ENCODE data around the gene GIPC2.

The GIPC2 gene

GRCh38 chr1:78038491-78038939 is 7.3 kb upstream of the GIPC2 start:
- Histone ChIP-seq H3K36me3 (ENCODE audit: control insufficient read depth, insufficient read depth, low read length) (no peaks in the 10 kb centered on the region), H3K27me3 (ENCODE audit: control insufficient read depth, insufficient read depth, low read length) (peaks cover 2% of the 10 kb centered on the region), H3K9ac (ENCODE audit: low read depth, low read length) (no peak overlapping the region), H3K4me3 (ENCODE audit: low read depth, low read length) (no peak overlapping the region), H3K4me1 (ENCODE audit: control insufficient read depth, insufficient read depth, low read length) (no peaks in the 10 kb centered on the region), H3K9me3 (ENCODE audit: control insufficient read depth, insufficient read depth, low read length) (no peaks in the 10 kb centered on the region)

- H3K36me3 ChIP-seq (ENCODE audit: control insufficient read depth, insufficient read depth, low read length): no peaks in the 10 kb centered on the region
- no peaks in the 10 kb centered on the region for H3K9me3 ChIP-seq (ENCODE audit: control insufficient read depth, insufficient read depth, low read length)
- peaks cover 5% of the 10 kb centered on the region for H3K4me1 ChIP-seq (ENCODE audit: control insufficient read depth, insufficient read depth, low read length)
- H3K4me3 ChIP-seq (ENCODE audit: low read depth, low read length): no peak overlapping the region
- H3K27me3 ChIP-seq (ENCODE audit: control insufficient read depth, insufficient read depth, low read length): peaks cover 16% of the 10 kb centered on the region
- no peak overlapping the region for H3K9ac ChIP-seq (ENCODE audit: low read depth, low read length)
Measured at GRCh38 chr1:78040484-78041089, 5.2 kb upstream of the GIPC2 start.

GRCh38 chr1:78043436-78043835 is 2.3 kb upstream of the GIPC2 start:
- Histone ChIP-seq H3K4me1 (ENCODE audit: control insufficient read depth, insufficient read depth, low read length) (peaks cover 5% of the 10 kb centered on the region), H3K4me3 (ENCODE audit: low read depth, low read length) (no peak overlapping the region), H3K36me3 (ENCODE audit: control insufficient read depth, insufficient read depth, low read length) (no peaks in the 10 kb centered on the region), H3K9ac (ENCODE audit: low read depth, low read length) (no peak overlapping the region), H3K9me3 (ENCODE audit: control insufficient read depth, insufficient read depth, low read length) (no peaks in the 10 kb centered on the region), H3K27me3 (ENCODE audit: control insufficient read depth, insufficient read depth, low read length) (peaks cover 27% of the 10 kb centered on the region)

- Histone ChIP-seq H3K4me3 (ENCODE audit: low read depth, low read length) (peak overlapping the region; percentile 77), H3K36me3 (ENCODE audit: control insufficient read depth, insufficient read depth, low read length) (no peaks in the 10 kb centered on the region), H3K9me3 (ENCODE audit: control insufficient read depth, insufficient read depth, low read length) (no peaks in the 10 kb centered on the region), H3K27me3 (ENCODE audit: control insufficient read depth, insufficient read depth, low read length) (peaks cover 27% of the 10 kb centered on the region), H3K4me1 (ENCODE audit: control insufficient read depth, insufficient read depth, low read length) (peaks cover 5% of the 10 kb centered on the region), H3K9ac (ENCODE audit: low read depth, low read length) (peak overlapping the region; percentile 58)
Measured at GRCh38 chr1:78044796-78045562, 787 bp upstream of the GIPC2 start.

- peak overlapping the region; percentile 71 for H3K9ac ChIP-seq (ENCODE audit: low read depth, low read length)
- peaks cover 5% of the 10 kb centered on the region for H3K4me1 ChIP-seq (ENCODE audit: control insufficient read depth, insufficient read depth, low read length)
- no peaks in the 10 kb centered on the region for H3K36me3 ChIP-seq (ENCODE audit: control insufficient read depth, insufficient read depth, low read length)
- peak overlapping the region; percentile 77 for H3K4me3 ChIP-seq (ENCODE audit: low read depth, low read length)
- H3K9me3 ChIP-seq (ENCODE audit: control insufficient read depth, insufficient read depth, low read length): no peaks in the 10 kb centered on the region
- peaks cover 27% of the 10 kb centered on the region for H3K27me3 ChIP-seq (ENCODE audit: control insufficient read depth, insufficient read depth, low read length)
Measured at GRCh38 chr1:78045563-78045925, 222 bp upstream of the GIPC2 start.

GRCh38 chr1:78047106-78047505 is 1.3 kb downstream of the GIPC2 start:
- no peaks in the 10 kb centered on the region for H3K36me3 ChIP-seq (ENCODE audit: control insufficient read depth, insufficient read depth, low read length)
- H3K9ac ChIP-seq (ENCODE audit: low read depth, low read length): no peak overlapping the region
- H3K4me3 ChIP-seq (ENCODE audit: low read depth, low read length): no peak overlapping the region
- peaks cover 5% of the 10 kb centered on the region for H3K4me1 ChIP-seq (ENCODE audit: control insufficient read depth, insufficient read depth, low read length)
- no peaks in the 10 kb centered on the region for H3K9me3 ChIP-seq (ENCODE audit: control insufficient read depth, insufficient read depth, low read length)
- peaks cover 27% of the 10 kb centered on the region for H3K27me3 ChIP-seq (ENCODE audit: control insufficient read depth, insufficient read depth, low read length)

GRCh38 chr1:78047631-78048030 is 1.9 kb downstream of the GIPC2 start:
- H3K9me3 ChIP-seq (ENCODE audit: control insufficient read depth, insufficient read depth, low read length): no peaks in the 10 kb centered on the region
- H3K36me3 ChIP-seq (ENCODE audit: control insufficient read depth, insufficient read depth, low read length): no peaks in the 10 kb centered on the region

GRCh38 chr1:78048446-78048845 is 2.7 kb downstream of the GIPC2 start:
- no peaks in the 10 kb centered on the region for H3K36me3 ChIP-seq (ENCODE audit: control insufficient read depth, insufficient read depth, low read length)
- no peak overlapping the region for H3K4me3 ChIP-seq (ENCODE audit: low read depth, low read length)
- H3K27me3 ChIP-seq (ENCODE audit: control insufficient read depth, insufficient read depth, low read length): peaks cover 26% of the 10 kb centered on the region
- H3K4me1 ChIP-seq (ENCODE audit: control insufficient read depth, insufficient read depth, low read length): peaks cover 5% of the 10 kb centered on the region
- H3K9ac ChIP-seq (ENCODE audit: low read depth, low read length): no peak overlapping the region
- H3K9me3 ChIP-seq (ENCODE audit: control insufficient read depth, insufficient read depth, low read length): no peaks in the 10 kb centered on the region

More at GRCh38 chr1:78047631-78048030, 1.9 kb downstream of the GIPC2 start:
- H3K4me1 ChIP-seq (ENCODE audit: control insufficient read depth, insufficient read depth, low read length): peaks cover 5% of the 10 kb centered on the region
- H3K9ac ChIP-seq (ENCODE audit: low read depth, low read length): no peak overlapping the region
- H3K27me3 ChIP-seq (ENCODE audit: control insufficient read depth, insufficient read depth, low read length): peaks cover 27% of the 10 kb centered on the region
- H3K4me3 ChIP-seq (ENCODE audit: low read depth, low read length): no peak overlapping the region

GRCh38 chr1:78049396-78049795 is 3.6 kb downstream of the GIPC2 start:
- Histone ChIP-seq H3K36me3 (ENCODE audit: control insufficient read depth, insufficient read depth, low read length) (no peaks in the 10 kb centered on the region), H3K9ac (ENCODE audit: low read depth, low read length) (no peak overlapping the region), H3K4me1 (ENCODE audit: control insufficient read depth, insufficient read depth, low read length) (peaks cover 5% of the 10 kb centered on the region), H3K27me3 (ENCODE audit: control insufficient read depth, insufficient read depth, low read length) (peaks cover 24% of the 10 kb centered on the region), H3K4me3 (ENCODE audit: low read depth, low read length) (no peak overlapping the region), H3K9me3 (ENCODE audit: control insufficient read depth, insufficient read depth, low read length) (no peaks in the 10 kb centered on the region)

GRCh38 chr1:78051005-78051404 is 5.2 kb downstream of the GIPC2 start:
- Histone ChIP-seq H3K9ac (ENCODE audit: low read depth, low read length) (no peak overlapping the region), H3K36me3 (ENCODE audit: control insufficient read depth, insufficient read depth, low read length) (no peaks in the 10 kb centered on the region), H3K4me3 (ENCODE audit: low read depth, low read length) (no peak overlapping the region), H3K4me1 (ENCODE audit: control insufficient read depth, insufficient read depth, low read length) (no peaks in the 10 kb centered on the region), H3K27me3 (ENCODE audit: control insufficient read depth, insufficient read depth, low read length) (peaks cover 11% of the 10 kb centered on the region), H3K9me3 (ENCODE audit: control insufficient read depth, insufficient read depth, low read length) (no peaks in the 10 kb centered on the region)

- H3K27me3 ChIP-seq (ENCODE audit: control insufficient read depth, insufficient read depth, low read length): no peaks in the 10 kb centered on the region
- no peak overlapping the region for H3K4me3 ChIP-seq (ENCODE audit: low read depth, low read length)
- H3K9me3 ChIP-seq (ENCODE audit: control insufficient read depth, insufficient read depth, low read length): no peaks in the 10 kb centered on the region
- no peak overlapping the region for H3K9ac ChIP-seq (ENCODE audit: low read depth, low read length)
- no peaks in the 10 kb centered on the region for H3K4me1 ChIP-seq (ENCODE audit: control insufficient read depth, insufficient read depth, low read length)
- no peaks in the 10 kb centered on the region for H3K36me3 ChIP-seq (ENCODE audit: control insufficient read depth, insufficient read depth, low read length)
Measured at GRCh38 chr1:78052685-78053405, 7.1 kb downstream of the GIPC2 start.
